HG02884 (cell line): ENCODE measurements around the gene ATP1B1.
"Not testable (repeated sequence)": the region's sequence is repeated elsewhere in the genome, so short reads cannot be mapped to it uniquely, and the experiment has no call there.

Experiments used
- ATAC-seq: cut with Tn5 transposase; IDR thresholded peaks from one replicate; pipeline ENCODE4 v1.9.1; 2021; ENCODE audit warnings: mild to moderate bottlenecking, moderate library complexity; ENCODE audit not compliant: unreplicated experiment

Gene ATP1B1

GRCh38 chr1:169113613-169114119 is 7.2 kb downstream of the ATP1B1 start:
- ATAC-seq: no peak

DNA sequence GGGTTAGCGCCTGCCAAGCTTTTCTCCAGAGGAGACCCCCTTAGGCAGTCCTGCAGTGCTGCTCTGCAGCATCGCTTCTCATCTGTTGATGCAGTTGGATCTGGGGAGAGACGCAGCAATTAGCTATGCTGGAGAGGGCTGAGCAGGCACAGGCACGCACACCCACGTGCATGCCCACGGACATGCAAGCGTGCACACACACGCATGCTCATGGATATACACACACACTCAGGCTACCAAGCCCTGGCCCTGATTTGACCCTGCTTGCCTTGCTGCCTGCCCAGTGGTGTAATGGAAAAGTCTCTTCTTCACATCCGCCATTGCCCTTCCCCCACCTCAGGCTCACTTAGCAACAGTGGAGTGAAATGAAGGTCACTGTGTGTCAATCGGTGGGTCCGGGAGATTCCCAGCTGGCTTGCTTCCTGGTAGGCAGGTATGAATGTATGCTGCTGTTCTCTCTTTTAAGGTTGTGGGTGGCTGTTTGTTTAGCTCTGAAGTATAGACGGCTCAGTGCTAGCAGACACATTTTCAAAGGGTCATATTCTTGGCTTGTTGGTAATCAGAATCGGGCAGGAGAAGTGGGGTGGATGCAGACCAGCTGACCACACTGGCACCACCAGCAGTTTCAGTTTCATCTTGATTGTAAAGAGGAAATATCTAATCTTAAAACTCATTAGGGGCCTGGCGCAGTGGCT is 9.5 kb downstream of the ATP1B1 start:
- ATAC-seq: no peak

DNA sequence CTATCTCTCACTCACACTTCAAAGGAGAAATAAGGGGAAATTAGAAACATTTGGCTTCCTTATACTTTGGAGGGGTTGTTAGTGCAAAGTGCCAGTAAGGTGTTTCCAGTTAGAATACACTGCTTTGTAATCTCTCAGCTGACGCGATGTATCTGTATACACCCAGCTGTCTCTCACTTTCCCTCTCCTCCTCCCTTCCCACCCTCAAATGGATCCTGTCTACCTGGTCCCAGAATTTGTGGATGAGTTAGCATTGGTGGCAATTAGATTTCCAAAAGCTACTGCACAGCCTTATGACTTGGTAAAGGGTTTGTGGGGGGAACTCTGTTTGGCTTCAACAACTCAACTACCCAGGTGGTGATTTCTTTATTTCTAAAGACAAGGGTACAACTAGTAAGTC is 10.5 kb downstream of the ATP1B1 start:
- no peak for ATAC-seq

DNA sequence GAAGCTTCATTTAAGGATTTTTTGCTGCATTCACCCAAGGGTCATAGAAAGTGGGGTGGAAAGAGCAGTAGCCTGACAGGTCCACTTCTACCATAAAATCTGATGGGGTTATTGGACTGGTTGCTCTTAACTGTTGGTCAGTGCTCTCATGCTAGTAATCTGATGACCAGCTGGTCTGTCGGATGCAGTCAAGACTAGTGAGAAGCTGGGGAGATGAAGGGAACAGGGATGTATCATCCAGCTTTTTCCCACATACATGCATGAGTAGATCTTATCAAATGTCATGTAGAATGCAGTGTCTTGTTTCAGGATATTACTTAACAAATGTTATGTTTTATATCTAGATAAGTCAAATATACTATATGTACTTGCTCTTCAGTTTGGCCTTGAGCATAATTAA is 11.1 kb downstream of the ATP1B1 start:
- ATAC-seq: no peak

DNA sequence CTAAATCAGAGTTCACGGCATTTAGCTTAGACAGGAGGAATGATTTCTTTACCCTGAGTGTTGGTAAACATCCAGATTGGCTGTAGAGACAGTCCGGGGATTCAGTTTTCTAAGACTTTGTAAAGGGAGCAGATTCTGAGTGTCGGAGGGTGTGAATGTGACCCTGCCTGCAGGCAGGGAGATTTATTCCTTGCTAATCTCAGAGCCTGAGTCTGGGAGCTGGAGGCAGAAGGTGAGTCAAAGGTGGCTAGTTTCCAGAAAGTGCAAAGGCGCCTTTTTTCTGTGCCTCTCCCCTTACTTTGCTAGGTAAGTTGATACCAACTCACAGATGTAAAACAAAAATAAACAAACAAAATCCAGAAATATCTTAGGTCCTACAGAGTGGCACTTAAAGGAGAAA is 11.7 kb downstream of the ATP1B1 start:
- no peak for ATAC-seq

DNA sequence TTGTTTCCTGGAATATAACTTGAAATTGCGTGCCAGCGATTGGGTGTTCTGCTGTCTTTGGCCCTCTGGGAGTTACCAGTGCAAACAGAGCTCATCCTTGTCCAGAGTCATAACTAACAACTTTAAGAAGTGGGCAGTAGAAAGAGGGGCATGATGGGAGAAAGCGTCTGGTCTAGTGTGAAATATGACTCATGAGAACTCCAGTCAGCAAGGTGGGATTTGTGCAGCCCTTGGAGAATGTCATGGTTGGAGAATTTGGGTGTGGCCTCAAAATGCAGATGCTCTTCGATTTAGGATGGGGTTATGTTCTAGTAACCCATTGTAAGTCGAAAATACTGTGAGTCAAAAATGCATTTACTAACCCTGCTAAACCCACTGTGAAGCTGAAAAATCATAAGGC is 12.9 kb downstream of the ATP1B1 start:
- no peak for ATAC-seq

GRCh38 chr1:169120066-169120465 is 13.6 kb downstream of the ATP1B1 start:
- no peak for ATAC-seq

DNA sequence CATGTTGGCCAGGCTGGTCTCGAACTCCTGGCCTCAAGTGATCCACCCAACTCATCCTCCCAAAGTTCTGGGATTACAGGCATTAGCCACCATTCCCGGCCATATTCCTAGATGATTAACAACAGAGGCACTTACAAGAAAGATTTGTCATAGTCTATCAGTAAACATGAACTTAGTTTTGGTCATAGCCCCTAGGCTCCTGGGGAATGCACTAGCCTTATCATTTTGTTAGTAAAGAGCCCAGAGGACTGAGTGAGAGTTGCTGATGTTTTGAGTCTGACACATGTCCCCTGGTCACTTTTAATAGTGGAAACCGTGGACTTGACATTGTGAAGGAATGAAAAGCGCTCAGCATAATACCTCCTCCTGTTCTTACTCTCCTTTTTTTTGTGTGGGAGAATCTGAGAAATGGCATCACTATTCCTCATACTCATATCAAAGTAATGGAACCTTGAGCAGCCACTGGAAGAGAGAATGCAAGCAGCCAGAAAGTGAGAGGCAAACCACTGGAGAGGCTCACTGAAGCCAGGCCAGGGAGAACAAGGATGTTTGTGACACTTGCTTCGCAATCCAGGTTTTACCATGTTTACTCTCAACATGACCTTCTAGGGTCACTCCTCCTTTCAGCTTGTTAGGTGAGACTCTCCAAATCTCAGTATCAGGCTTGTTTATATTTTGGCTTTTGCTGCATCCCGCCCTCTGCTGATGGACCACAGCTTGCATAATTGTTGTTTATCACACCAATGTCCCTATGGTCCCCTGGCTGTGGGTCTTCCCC is 14.8 kb downstream of the ATP1B1 start:
- ATAC-seq: no peak

- ATAC-seq: peak; percentile 63
Observed at GRCh38 chr1:169122976-169123375, 16.5 kb downstream of the ATP1B1 start.

- ATAC-seq: no peak
Observed at GRCh38 chr1:169124459-169124858, 18.0 kb downstream of the ATP1B1 start.

GRCh38 chr1:169125597-169125996 is 19.1 kb downstream of the ATP1B1 start:
- not testable (repeated sequence) for ATAC-seq

GRCh38 chr1:169126335-169126734 is 19.8 kb downstream of the ATP1B1 start:
- ATAC-seq: no peak

GRCh38 chr1:169127305-169127704 is 20.8 kb downstream of the ATP1B1 start:
- ATAC-seq: no peak

DNA sequence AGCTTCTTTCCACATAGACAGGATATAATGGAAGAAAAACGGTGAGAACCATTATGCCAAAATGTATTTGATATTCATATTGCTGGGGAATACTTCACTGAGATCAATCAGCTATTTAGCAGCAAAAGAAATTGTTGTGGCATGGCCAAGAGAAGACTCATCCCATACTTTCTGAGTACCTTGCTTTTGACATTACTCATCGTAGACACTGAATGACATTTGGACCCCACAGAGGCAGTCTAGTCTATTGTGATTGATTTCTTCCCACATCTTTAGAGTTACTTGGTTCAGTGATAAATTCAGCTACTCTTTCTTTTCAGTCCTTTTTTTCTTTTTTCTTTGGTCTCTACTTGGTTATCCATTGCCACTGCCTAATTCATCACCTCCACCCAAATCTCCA is 22.1 kb downstream of the ATP1B1 start:
- no peak for ATAC-seq

DNA sequence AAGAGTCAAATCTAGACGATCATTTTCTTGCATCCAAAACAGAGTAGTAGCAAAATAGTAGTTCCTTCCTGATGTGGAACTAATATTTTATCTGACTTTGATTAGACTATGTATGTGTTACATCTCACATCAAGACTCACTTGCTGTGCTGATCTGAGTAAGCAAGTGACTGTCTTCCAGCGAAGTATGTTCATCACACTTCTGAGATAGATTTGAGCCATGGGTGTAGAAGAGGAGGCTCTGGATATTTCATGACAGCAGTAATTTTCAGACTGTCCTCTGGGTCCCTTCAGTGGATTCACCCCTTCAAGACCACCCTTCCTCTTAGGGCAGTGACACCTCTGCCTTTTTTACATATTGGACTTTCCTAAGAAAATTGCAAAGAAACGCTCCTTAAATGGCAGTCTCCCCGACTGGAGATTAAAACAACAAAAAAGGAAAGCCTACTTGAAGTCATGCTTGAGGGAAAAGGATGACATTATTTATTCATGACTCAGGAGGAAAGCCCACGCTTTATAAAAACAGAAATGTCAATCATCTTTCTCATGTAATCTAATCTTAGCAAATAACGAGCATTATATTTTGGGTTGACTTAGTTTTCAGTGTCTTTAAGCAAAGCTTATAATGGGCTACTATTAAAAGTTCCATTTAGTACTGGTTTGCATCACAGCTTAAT is 22.8 kb downstream of the ATP1B1 start:
- ATAC-seq: no peak

DNA sequence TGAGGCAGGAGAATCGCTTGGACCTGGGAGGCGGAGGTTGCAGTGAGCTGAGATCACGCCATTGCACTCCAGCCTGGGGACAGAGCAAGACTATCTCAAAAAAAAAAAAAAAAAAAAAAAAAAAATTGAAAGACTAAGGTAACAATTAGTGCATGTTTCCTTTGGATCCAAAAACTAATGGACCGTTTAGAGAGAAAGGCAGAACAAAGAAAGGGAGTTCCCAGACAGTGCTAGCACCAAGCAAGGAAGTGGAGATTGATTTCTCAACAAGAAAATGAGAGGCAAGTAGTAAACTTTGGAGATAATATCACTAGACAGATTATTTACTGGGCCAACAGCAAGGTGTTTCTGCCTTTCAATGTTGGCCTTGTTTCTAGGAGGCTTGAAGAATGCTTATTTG is 24.2 kb downstream of the ATP1B1 start:
- no peak for ATAC-seq

- no peak for ATAC-seq
Observed at GRCh38 chr1:169132512-169133227, 26.2 kb downstream of the ATP1B1 start.

GRCh38 chr1:169133228-169133576 is 26.7 kb downstream of the ATP1B1 start:
- ATAC-seq: no peak

- ATAC-seq: no peak
Observed at GRCh38 chr1:169133801-169134502, 27.5 kb downstream of the ATP1B1 start.

DNA sequence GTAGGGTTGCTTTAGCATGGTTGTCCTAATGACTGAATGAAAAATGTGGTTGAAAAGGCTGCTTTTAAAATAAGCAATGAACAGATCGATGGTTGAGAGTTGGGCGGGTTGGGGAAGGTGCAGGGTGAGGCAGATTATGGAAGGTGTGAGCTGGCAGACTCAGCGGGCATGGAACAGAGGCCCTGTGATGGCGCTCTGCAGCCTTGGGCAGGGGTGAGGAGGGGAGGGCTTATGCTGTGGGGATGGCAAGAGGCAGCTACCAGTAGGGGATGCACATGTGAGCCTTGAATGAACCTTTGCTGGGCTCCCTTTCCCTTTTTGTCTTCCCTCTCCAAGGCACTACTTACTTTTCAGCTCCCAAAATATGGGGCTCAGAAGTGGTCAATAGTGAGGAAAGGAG is 30.9 kb downstream of the ATP1B1 start:
- ATAC-seq: no peak
